ENCODE measurements around the gene PPP4C.

Gene PPP4C

DNA sequence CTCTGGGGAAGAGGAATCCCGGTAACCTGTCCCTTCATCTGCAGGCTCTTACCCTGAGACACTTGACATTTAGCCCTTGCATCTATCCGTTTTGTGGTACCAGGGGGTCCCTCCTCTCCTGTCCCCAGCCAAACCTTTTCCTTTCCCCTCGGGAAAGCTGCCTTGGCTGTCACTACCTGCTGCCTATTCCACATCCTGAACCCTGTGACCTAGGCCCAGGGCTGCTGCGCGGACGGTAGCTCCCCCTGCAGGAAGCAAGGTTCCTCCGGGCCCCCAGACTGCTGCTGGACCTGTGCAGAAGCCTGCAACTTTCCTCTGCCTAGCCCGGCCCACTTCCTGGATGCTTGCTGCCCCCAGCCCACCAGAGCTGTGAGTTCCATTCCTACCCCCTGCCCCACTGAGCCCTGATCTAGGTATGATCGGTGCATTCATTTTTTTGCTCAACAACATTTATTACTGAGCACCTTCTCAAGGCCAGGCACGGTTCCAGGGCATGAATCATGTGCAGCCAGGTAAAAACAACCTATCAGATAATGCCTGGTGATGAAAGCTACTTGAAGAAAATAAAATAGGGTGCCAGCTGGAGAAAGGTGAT, 20.7 kb upstream of the PPP4C start:
- DNase-seq (ENCODE audit: low read depth in 2 of 2, low spot score in 1 of 2), result no peak

DNA sequence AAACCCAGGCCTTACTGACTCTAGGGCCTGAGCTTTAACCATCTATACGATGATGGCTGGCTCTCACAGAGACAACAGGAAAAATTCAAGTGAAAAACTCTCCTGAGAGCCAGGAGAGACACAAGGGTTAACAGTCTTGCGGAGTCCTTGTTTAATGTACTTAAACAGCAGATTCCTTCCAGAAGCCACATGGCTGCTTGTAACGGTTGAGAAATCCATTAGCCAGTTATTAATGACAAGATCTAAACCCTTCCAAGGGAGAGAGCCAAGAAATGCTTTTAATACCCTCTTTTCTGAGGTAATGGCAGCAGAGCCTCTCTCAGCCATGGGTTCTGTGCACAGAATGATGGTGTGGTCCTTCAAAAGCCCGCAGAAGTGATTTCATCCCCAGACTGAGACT, 15.4 kb upstream of the PPP4C start:
- no peak for DNase-seq (ENCODE audit: low read depth in 2 of 2, low spot score in 1 of 2)

DNA sequence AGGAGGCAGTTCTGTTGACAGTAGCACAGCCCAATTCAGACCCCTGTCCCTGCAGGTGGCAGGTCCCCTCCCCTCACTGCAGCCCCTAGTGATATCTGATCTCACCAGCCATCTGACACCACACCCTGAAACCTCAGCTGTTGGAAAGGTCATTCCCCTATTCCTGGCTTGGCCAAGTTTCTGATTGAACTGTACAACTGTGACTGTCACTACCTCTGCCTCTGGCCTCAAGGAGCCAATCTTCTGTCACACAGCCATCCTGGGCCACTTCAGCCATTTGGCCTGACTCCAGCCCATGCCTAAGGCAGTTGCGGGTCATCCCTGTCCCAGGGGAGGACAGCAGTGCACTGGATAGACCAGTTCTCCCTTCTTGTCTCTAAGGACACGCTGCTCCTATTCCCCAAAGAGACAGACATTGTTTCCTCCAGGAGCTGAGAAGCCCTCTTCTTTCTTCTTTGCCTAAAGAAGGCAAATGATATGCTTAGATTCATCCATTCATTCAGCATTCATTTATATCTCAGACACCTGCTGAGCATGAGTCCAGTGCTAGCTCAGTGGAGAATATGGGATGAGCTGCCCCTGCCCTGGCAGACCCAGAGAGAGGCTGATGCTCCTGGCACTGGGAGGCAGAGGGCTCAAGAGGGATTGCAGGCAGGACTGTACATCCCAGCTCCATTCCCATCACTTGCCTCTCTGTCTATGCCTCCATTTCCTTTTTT, 14.8 kb upstream of the PPP4C start:
- DNase-seq (ENCODE audit: low read depth in 2 of 2, low spot score in 1 of 2), result no peak

DNA sequence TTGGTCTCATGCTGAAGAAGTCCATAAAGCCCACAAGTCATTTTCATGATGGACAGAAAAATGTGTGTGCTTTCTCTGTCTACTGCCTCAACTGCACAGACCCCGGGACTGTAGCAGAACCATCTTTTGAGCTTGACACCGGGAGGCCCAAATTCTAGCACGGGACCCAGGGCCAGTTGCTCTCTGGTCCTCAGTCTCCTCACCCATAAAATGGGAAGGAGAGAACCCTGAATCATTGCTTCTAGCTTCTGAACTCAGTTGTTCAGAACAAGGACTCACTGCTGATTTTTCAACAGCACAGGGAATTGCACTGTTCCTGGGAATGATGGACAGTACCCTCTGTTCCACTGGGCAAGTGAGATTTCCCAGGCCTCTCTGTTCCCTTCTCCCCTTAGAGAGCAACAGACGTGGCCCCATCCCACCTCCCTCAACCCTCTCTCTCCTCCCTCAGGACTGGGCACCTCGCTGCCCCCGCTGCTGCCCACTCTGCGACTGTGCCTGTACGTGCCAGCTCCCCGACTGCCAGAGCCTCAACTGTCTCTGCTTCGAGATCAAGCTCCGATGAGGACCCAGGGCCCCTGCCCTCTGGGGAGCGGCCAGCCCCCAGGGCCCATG, 12.4 kb upstream of the PPP4C start:
- no peak for DNase-seq (ENCODE audit: low read depth in 2 of 2, low spot score in 1 of 2)

DNA sequence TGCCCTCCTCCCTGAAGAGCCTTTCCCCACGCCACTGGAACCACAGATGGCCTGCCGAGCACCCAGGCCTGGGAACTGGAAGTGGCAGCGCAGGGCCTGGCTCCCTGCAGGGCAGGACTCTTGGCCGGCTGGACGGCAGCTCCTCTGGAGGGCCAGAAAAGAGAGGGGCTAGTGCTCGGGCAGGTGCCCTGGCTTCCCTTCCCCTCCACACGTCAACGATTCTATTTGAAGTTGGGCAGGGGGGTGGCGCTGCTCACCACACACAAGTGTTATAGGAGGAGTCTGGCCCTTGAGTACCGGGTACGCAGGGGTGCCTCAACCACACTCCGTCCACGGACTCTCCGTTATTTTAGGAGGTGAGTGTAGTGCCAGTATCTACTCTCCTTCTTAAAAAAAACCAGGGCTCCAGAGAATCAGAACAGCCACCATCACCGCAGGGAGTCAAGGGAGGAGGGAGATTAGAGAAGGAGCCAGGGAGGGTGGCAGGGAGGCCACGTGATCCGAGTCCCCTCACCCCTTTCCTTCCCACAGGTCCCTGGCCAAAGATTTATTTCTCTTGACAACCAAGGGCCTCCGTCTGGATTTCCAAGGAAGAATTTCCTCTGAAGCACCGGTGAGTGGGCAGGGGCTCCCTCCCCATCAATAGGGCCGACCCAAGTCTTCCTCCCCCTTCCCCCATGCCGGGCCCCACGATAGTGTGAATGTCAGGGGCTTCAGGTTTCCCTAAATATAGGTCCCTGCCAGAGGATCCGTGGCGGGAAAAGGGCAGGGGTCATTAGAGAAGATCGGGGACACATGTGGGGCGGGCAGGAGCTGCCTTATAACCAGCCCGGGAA, 11.7 kb upstream of the PPP4C start:
- peak in 1 of 2 donors; percentile 50 for DNase-seq (ENCODE audit: low read depth in 2 of 2, low spot score in 1 of 2)

DNA sequence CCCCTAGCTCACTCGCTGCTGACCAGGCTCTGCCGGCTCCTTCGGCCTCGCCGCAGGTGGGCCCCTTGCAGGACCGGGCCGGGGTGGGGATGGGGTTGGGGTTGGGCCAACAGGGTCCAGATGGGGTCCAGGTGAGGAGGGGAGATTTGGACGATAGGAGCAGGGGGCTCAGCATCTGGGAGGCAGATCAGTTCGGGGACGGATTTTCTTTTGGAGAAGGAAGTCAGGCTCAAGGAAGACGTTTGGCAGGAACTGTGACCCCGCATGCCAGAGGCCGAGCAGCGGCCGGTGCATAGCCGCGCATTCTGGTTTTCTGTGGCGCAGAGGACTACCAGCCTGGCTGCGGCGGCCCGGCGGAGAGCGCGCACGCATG, 11.1 kb upstream of the PPP4C start:
- DNase-seq (ENCODE audit: low read depth in 2 of 2, low spot score in 1 of 2), result no peak

DNA sequence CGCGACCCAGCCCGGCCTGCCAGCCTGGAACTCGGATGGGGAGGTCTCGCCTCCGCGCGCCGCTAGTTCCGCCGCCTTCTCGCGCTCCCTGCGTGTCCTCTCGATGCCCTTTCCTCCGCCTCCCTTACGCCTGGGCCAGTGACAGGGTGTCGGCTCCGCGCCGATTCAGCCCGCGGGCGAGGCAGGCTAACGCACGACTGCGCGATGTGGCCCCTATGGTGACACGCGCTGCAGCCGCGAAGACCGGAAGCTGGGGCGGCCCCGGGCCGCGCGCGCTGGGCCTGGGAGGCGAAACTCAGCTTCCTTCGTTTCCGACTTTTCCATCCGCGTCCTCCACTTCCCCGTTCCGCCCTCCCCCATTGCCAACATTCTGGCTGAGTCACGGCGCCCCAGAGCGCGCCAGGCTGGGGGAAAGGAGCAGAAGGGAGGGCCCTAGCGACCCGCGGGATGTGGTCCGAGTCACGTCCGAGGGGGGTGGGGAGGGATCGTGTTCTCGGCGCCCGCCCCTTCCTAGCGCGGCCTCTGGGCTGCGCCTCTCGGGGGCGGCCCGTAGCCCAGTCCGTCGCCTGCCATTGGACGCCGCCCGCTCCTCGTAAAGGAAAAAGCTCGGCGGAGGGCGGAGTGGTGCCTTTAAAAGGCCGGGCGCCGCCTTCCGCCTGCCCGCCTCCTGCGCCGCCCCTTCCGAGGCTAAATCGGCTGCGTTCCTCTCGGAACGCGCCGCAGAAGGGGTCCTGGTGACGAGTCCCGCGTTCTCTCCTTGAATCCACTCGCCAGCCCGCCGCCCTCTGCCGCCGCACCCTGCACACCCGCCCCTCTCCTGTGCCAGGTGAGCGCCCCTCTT, 10.5 kb upstream of the PPP4C start, which contains the start of gene ALDOA:
Gene ALDOA, plus strand, starts transcription at position 659 of the 841 bp plus-strand sequence. CDS start 1,138 bp downstream, outside the sequence.
- DNase-seq (ENCODE audit: low read depth in 2 of 2, low spot score in 1 of 2), result peak; percentile 86 to 90

DNA sequence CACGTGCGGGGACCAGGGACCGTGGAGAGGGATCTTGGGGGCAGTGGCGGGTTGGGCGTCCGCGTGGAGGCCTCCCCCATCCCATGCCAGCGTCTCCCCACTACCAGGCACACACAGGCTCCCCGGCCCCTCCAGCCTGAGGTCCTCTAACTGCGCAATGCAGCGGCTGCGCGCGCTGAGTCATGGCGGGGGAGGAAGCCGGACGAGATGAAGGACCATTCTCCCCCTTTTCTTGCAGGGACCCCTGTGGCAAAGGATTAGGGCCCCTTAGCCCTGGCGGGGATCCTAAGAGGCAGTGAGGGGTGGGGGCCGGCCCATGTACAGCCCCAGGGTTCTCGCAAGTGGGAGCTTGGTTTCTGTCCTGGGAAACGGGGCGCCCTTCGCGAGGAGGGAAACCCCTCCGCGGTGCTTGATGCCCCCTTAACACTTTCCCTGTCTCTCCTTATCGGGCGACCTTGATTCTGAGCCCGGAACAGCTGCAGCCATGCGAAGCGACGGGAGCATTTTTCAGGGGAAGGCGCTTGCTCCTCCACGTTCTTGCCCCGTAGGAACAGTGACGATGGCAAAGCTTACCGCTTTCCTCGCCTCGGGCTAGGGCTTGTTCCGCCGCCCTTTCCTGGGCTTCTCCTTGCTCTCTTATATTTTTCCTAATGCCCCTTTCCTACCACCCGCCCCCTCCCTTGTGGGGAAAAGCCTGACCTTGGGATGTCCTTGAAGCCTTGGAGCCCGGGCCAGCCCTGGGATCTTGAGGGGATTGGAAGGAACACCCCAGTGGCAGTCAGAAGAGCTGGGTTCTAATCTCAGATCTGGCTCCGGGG, 9.6 kb upstream of the PPP4C start:
- DNase-seq (ENCODE audit: low read depth in 2 of 2, low spot score in 1 of 2), result peak in 1 of 2 donors; percentile 21

DNA sequence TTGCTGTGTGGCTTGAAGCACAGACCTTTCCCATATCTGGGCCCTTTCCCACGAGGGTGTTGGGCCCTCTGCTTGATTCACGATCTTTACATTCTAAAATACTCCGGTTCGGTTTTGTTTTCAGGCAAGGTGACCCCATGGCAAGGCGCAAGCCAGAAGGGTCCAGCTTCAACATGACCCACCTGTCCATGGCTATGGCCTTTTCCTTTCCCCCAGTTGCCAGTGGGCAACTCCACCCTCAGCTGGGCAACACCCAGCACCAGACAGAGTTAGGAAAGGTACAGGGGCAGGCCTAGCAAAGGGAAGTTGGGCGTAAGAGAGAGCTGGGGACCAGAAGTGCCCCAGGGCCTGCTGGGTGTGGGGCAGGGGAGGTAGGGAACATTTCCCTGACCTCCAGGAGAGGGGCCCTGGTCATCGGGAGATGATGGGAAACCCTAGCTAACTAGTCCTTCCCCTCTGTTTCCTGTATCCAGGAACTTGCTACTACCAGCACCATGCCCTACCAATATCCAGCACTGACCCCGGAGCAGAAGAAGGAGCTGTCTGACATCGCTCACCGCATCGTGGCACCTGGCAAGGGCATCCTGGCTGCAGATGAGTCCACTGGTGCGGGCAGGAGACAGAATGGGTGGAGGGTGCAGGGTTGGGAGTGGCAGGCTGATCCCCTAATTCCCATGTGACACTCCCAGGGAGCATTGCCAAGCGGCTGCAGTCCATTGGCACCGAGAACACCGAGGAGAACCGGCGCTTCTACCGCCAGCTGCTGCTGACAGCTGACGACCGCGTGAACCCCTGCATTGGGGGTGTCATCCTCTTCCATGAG, 8.8 kb upstream of the PPP4C start:
- DNase-seq (ENCODE audit: low read depth in 2 of 2, low spot score in 1 of 2), result no peak

DNA sequence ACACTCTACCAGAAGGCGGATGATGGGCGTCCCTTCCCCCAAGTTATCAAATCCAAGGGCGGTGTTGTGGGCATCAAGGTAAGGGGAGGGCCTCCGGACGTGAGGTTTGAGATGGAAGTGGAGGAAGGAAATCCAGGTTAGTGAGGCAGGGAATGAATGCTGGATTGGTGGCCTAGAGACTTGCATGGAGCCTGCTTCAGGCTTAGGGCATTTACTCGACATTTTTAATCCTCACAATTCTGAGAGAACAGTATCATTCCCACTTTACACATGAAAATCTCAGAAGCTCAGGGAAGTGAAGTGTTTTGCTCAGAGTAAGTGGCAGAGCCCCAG, 8.2 kb upstream of the PPP4C start:
- DNase-seq (ENCODE audit: low read depth in 2 of 2, low spot score in 1 of 2), result no peak

DNA sequence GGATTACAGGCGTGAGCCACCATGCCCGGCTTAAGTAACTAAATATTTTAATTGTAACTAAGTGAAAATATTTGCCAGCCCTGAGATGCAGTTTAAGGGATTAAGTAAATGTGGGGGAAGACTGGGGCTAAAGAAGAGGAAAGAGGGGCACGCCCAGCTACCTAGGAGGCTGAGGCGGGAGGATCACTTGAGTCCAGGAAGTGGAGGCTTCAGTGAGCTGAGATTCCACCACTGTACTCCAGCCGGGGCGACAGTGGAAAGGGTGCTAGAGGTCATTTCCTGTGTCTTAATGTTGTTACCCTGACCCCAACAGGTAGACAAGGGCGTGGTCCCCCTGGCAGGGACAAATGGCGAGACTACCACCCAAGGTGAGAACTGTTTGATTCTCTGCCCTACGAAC, 7.5 kb upstream of the PPP4C start:
- DNase-seq (ENCODE audit: low read depth in 2 of 2, low spot score in 1 of 2), result no peak

DNA sequence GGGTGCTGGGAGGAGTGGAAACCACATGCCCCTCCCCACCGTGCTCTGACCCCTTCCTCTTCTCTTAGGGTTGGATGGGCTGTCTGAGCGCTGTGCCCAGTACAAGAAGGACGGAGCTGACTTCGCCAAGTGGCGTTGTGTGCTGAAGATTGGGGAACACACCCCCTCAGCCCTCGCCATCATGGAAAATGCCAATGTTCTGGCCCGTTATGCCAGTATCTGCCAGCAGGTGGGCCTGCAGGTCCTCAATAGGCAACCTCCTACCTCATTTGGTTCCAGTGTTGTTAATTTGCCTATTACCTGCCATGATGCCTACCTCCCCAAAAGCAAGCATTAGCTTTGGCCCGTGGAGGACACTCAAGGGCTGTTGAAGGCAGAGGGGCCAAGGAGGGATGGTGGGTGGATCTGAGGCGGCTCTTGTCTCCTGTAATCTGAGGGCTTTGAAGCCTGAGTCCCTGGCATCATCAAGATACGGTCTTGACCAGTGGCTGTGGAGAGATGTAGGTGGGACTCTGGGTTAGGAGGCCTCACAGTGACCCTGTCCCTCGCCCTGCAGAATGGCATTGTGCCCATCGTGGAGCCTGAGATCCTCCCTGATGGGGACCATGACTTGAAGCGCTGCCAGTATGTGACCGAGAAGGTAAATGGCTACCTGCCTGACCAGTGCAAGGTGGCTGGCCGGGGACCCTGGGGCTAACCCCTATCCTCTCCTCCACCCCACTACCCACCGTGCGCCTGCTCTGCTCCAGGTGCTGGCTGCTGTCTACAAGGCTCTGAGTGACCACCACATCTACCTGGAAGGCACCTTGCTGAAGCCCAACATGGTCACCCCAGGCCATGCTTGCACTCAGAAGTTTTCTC, 6.8 kb upstream of the PPP4C start:
- DNase-seq (ENCODE audit: low read depth in 2 of 2, low spot score in 1 of 2), result peak in 1 of 2 donors; percentile 34

DNA sequence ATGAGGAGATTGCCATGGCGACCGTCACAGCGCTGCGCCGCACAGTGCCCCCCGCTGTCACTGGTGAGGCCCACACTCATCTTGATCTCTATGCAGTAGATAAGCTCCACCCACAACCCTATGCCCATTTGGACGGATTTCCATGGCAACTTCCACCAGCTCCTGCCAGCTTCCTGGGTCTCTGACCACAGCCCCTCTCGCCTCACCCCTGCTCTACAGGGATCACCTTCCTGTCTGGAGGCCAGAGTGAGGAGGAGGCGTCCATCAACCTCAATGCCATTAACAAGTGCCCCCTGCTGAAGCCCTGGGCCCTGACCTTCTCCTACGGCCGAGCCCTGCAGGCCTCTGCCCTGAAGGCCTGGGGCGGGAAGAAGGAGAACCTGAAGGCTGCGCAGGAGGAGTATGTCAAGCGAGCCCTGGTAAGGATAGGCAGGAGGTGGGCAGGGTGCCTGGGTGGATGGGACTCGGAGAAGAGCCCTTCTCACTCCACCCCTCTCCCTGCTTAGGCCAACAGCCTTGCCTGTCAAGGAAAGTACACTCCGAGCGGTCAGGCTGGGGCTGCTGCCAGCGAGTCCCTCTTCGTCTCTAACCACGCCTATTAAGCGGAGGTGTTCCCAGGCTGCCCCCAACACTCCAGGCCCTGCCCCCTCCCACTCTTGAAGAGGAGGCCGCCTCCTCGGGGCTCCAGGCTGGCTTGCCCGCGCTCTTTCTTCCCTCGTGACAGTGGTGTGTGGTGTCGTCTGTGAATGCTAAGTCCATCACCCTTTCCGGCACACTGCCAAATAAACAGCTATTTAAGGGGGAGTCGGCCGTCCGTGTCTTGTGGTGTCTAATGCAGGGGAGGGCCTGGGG, 6.0 kb upstream of the PPP4C start:
- no peak for DNase-seq (ENCODE audit: low read depth in 2 of 2, low spot score in 1 of 2)

DNA sequence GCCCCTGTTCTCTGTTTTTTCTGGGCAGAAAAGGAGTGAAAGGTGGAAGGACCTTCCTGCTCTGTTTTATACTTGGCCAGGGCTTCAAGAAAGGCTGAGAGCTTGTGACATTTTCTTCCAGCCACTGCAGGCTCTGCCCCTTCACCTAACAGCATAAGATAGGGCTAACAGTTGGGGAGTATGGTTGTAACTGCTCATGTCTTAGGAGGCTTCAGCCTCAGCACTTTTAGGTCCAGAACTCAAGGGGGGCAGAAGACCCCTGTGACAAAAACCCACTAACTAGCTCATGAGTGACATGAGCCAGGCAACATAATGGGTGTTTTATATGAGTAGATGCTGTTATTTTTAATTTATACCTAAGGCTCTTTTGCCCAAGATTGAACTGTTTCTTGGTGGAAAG, 5.3 kb upstream of the PPP4C start:
- no peak for DNase-seq (ENCODE audit: low read depth in 2 of 2, low spot score in 1 of 2)

DNA sequence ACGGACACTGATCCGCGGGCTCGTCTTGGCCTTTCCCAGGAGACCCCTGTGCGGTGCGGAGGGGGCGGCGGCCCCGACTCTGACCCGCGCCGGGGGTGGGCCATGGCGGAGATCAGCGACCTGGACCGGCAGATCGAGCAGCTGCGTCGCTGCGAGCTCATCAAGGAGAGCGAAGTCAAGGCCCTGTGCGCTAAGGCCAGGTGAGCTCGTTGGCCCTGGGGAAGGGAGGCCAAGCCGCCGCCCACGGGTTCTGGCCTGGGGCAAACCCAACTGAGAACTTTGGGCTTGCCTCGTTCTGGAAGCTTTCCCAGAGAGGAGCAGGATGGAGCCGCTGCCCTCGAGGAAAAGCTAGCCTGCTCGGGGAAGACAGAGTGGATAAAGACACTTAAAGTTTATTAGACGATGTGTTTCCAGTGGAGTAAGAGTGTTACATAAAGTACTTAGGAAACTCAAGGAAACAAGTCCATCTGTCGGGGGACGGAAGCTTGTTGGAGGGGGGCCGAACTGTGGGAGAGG, 540 bp downstream of the PPP4C start:
- no peak for DNase-seq (ENCODE audit: low read depth in 2 of 2, low spot score in 1 of 2)

DNA sequence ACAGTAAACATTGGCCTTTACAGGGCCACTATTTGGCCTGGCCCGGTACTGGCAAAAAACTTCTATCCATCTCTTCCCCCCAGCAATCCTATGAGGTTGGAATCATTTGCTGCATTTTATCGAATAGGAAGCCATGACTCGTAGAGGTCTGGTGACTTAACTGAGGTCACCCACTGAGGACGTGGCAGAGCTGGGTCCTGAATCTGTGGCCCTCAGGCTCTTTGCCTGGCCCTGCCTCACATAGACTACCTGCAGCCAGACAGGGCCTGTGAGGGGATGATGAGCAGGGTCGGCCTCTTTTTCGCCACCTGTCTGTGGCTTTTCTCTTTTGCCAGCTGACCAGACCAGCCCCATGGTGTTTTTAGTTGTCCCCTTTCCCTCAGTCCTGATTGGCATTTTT, 1.9 kb downstream of the PPP4C start:
- no peak for DNase-seq (ENCODE audit: low read depth in 2 of 2, low spot score in 1 of 2)

DNA sequence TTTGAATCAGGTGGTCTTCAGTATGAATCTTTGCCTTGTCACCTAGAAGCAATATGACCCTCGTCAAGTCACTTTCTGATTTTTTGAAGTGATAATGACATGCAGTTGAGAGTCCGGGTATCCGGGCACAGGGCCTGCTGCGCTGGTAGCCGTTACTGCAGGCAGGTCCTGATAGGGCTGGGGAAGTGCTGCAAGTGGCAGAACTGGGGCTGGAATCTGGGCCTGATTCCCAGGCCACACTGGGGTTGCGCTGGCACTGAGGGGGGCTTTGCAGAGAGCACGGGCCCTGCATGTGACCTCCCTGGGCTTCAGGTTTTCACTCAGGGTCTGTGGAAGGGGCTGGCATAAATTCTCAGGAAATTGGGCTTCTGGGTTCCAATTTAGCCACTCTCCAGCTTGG, 3.0 kb downstream of the PPP4C start:
- DNase-seq (ENCODE audit: low read depth in 2 of 2, low spot score in 1 of 2), result no peak
